NOMO-1 treated with DMSO at 0.1 percent for 48 hours (cell line): ENCODE measurements around the gene BRPF1.
A peak's percentile ranks its signal among the peaks of the same experiment; 100 is the strongest.

ENCODE experiments used
- DNase-seq: peaks from one replicate; lab custom pipeline; 2025; ENCODE audit not compliant: unreplicated experiment; lab: John Stamatoyannopoulos, UW

Gene BRPF1

GRCh38 chr3:9701006-9701405 lies 30.5 kb upstream of the BRPF1 start:
- no peak for DNase-seq

- DNase-seq = no peak
Observed at GRCh38 chr3:9701711-9702110, 29.8 kb upstream of the BRPF1 start.

- no peak for DNase-seq
Observed at GRCh38 chr3:9703240-9703639, 28.3 kb upstream of the BRPF1 start.

- DNase-seq = no peak
Observed at GRCh38 chr3:9703736-9704346, 27.7 kb upstream of the BRPF1 start, which contains the start of gene CPNE9. Gene CPNE9 (plus strand): TSS chr3:9703833. CDS start chr3:9703997, 164 bp downstream.

- no peak for DNase-seq
Observed at GRCh38 chr3:9704347-9705322, 26.9 kb upstream of the BRPF1 start.

GRCh38 chr3:9710174-9710739 lies 21.3 kb upstream of the BRPF1 start:
- DNase-seq = no peak

- no peak for DNase-seq
Observed at GRCh38 chr3:9712415-9712814, 19.1 kb upstream of the BRPF1 start.

GRCh38 chr3:9713142-9713541 lies 18.4 kb upstream of the BRPF1 start:
- DNase-seq = no peak

- peak; percentile 29 for DNase-seq
Observed at GRCh38 chr3:9715136-9715535, 16.4 kb upstream of the BRPF1 start.

- peak; percentile 93 for DNase-seq
Observed at GRCh38 chr3:9715764-9716437, 15.6 kb upstream of the BRPF1 start.

GRCh38 chr3:9716801-9717555 lies 14.6 kb upstream of the BRPF1 start:
- DNase-seq = no peak

GRCh38 chr3:9717563-9717962 lies 14.0 kb upstream of the BRPF1 start:
- DNase-seq = no peak

- no peak for DNase-seq
Observed at GRCh38 chr3:9718118-9718517, 13.4 kb upstream of the BRPF1 start.

- no peak for DNase-seq
Observed at GRCh38 chr3:9721015-9721699, 10.4 kb upstream of the BRPF1 start.

GRCh38 chr3:9721700-9722060 lies 9.9 kb upstream of the BRPF1 start:
- peak; percentile 9 for DNase-seq

- DNase-seq = no peak
Observed at GRCh38 chr3:9725775-9726515, 5.6 kb upstream of the BRPF1 start.

GRCh38 chr3:9727041-9727595 lies 4.4 kb upstream of the BRPF1 start:
- DNase-seq = peak; percentile 33

- no peak for DNase-seq
Observed at GRCh38 chr3:9727743-9728142, 3.8 kb upstream of the BRPF1 start.

- DNase-seq = no peak
Observed at GRCh38 chr3:9729419-9729818, 2.1 kb upstream of the BRPF1 start.
